ENCODE measurements around the gene GNG7.
A peak's percentile ranks its signal among the peaks of the same experiment; 100 is the strongest.

The GNG7 gene

DNA sequence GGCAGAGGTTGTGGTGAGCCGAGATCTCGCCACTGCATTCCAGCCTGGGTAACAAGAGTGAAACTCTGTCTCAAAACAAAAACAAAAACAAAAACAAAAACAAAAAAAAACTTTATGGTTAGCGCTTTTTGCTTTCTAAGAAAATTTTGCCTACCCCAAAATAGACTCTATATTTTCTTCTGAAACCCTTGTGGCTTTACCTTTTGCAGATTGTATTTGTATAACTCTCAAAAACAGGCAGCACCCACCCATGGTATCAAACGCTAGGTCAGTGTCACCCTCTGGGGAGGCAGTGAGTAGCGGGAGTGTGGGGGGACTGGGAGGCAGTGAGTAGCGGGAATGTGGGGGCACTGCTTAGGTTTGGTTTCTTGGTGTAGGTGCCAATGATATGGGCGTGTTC, 44.9 kb upstream of the GNG7 start:
- DNase-seq = peak; percentile 30
- H3K79me2 ChIP-seq (ENCODE audit: low read length) = no peaks in the 10 kb centered on the region
- no peak overlapping the region for H3K4me3 ChIP-seq (ENCODE audit: low read length)
- no peaks in the 10 kb centered on the region for H3K9me2 ChIP-seq (replicated peaks; ENCODE audit: insufficient read depth, low read length)
- peaks cover 7% of the 10 kb centered on the region for H3K4me1 ChIP-seq (ENCODE audit: low read length)
- no peak overlapping the region for H3K4me2 ChIP-seq (ENCODE audit: low read depth, low read length)
- no peaks in the 10 kb centered on the region for H3F3A ChIP-seq (ENCODE audit: insufficient read depth, low read length)
- no peak overlapping the region for H3K9ac ChIP-seq (ENCODE audit: low read length)
- no peak overlapping the region for H3K27ac ChIP-seq (ENCODE audit: low read length)
- TF ChIP-seq EZH2 (optimal IDR thresholded peaks at IDR 0.05; ENCODE audit: low read depth, low read length) (no peak), EZH2phosphoT487 (IDR thresholded peaks at IDR 0.05; ENCODE audit: low read length) (no peak)
- TF ChIP-seq, protein P1, sequence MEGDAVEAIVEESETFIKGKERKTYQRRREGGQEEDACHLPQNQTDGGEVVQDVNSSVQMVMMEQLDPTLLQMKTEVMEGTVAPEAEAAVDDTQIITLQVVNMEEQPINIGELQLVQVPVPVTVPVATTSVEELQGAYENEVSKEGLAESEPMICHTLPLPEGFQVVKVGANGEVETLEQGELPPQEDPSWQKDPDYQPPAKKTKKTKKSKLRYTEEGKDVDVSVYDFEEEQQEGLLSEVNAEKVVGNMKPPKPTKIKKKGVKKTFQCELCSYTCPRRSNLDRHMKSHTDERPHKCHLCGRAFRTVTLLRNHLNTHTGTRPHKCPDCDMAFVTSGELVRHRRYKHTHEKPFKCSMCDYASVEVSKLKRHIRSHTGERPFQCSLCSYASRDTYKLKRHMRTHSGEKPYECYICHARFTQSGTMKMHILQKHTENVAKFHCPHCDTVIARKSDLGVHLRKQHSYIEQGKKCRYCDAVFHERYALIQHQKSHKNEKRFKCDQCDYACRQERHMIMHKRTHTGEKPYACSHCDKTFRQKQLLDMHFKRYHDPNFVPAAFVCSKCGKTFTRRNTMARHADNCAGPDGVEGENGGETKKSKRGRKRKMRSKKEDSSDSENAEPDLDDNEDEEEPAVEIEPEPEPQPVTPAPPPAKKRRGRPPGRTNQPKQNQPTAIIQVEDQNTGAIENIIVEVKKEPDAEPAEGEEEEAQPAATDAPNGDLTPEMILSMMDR (IDR thresholded peaks at IDR 0.05; ENCODE audit: low read length) = no peak
- no peak overlapping the region for H2AFZ ChIP-seq (ENCODE audit: low read length)
- H4K20me1 ChIP-seq (ENCODE audit: insufficient read depth, low read length) = no peaks in the 10 kb centered on the region
- no peaks in the 10 kb centered on the region for H3K27me3 ChIP-seq (replicated peaks; ENCODE audit: insufficient read depth, low read length)
- no peaks in the 10 kb centered on the region for H3K9me3 ChIP-seq (replicated peaks; ENCODE audit: insufficient read depth, low read length)
- no peaks in the 10 kb centered on the region for H3K36me3 ChIP-seq (replicated peaks; ENCODE audit: insufficient read depth, low read length)

DNA sequence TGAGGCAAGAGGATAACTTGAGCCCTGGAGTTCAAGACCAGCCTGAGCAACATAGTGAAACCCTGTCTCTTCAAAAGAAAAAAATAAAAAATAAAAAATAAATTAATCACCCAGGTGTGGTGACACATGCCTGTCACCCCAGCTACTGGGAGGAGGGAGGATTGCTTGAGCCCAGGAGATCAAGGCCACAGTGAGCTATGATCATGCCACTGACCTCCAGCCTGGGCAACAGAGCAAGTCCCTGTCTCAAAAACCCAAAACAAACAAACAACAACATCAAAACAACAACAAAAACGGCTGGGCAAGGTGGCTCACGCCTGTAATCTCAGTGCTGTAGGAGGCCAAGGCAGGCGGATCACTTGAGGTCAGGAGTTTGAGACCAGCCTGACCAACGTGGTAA, 41.6 kb upstream of the GNG7 start:
- Histone ChIP-seq H2AFZ (ENCODE audit: low read length) (no peak overlapping the region), H3K4me2 (ENCODE audit: low read depth, low read length) (no peak overlapping the region), H3K9ac (ENCODE audit: low read length) (no peak overlapping the region), H3K36me3 (replicated peaks; ENCODE audit: insufficient read depth, low read length) (no peaks in the 10 kb centered on the region), H3K79me2 (ENCODE audit: low read length) (peaks cover 6% of the 10 kb centered on the region), H3K9me2 (replicated peaks; ENCODE audit: insufficient read depth, low read length) (no peaks in the 10 kb centered on the region), H3K4me3 (ENCODE audit: low read length) (no peak overlapping the region), H3K9me3 (replicated peaks; ENCODE audit: insufficient read depth, low read length) (no peaks in the 10 kb centered on the region), H3K4me1 (ENCODE audit: low read length) (peaks cover 7% of the 10 kb centered on the region), H3F3A (ENCODE audit: insufficient read depth, low read length) (no peaks in the 10 kb centered on the region; the same call in 1 of the 2 replicates), H4K20me1 (ENCODE audit: insufficient read depth, low read length) (no peaks in the 10 kb centered on the region), H3K27ac (ENCODE audit: low read length) (no peak overlapping the region), H3K27me3 (replicated peaks; ENCODE audit: insufficient read depth, low read length) (no peaks in the 10 kb centered on the region)
- no peak for TF ChIP-seq EZH2phosphoT487 (IDR thresholded peaks at IDR 0.05; ENCODE audit: low read length)
- TF ChIP-seq EZH2 (optimal IDR thresholded peaks at IDR 0.05; ENCODE audit: low read depth, low read length) = no peak
- TF ChIP-seq, protein P1 (IDR thresholded peaks at IDR 0.05; ENCODE audit: low read length) = no peak
- no peak for DNase-seq

DNA sequence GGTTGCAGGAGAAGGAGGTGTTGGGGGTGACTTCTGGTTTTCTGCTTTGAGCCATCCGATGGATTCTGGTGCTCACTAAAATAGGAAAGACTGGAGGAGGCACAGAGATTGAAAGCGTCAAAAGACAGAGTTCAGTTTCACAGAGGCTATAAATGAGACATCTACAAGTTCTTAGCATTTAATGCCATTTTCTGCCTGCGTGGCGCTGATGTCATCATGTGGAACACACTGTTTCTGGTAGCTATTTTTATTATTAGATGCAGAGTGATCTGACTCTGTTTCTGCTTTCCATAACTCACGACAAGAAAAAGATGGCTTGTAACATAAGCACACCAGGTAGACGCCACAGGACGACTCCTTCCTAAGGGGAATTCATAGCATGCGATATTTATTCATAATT, 40.6 kb upstream of the GNG7 start:
- H3K79me2 ChIP-seq (ENCODE audit: low read length) = peaks cover 13% of the 10 kb centered on the region
- no peak overlapping the region for H3K9ac ChIP-seq (ENCODE audit: low read length)
- H3K4me2 ChIP-seq (ENCODE audit: low read depth, low read length) = no peak overlapping the region; the same call in 1 of the 2 replicates
- no peaks in the 10 kb centered on the region for H3K9me3 ChIP-seq (replicated peaks; ENCODE audit: insufficient read depth, low read length)
- TF ChIP-seq, protein P1 (IDR thresholded peaks at IDR 0.05; ENCODE audit: low read length) = no peak
- TF ChIP-seq EZH2phosphoT487 (IDR thresholded peaks at IDR 0.05; ENCODE audit: low read length) (no peak), EZH2 (optimal IDR thresholded peaks at IDR 0.05; ENCODE audit: low read depth, low read length) (no peak)
- no peaks in the 10 kb centered on the region for H3K27me3 ChIP-seq (replicated peaks; ENCODE audit: insufficient read depth, low read length)
- H2AFZ ChIP-seq (ENCODE audit: low read length) = no peak overlapping the region
- no peak overlapping the region for H3K4me3 ChIP-seq (ENCODE audit: low read length)
- DNase-seq = no peak
- H3K36me3 ChIP-seq (replicated peaks; ENCODE audit: insufficient read depth, low read length) = no peaks in the 10 kb centered on the region
- no peaks in the 10 kb centered on the region; the same call in 1 of the 2 replicates for H3F3A ChIP-seq (ENCODE audit: insufficient read depth, low read length)
- no peak overlapping the region for H3K27ac ChIP-seq (ENCODE audit: low read length)
- H3K4me1 ChIP-seq (ENCODE audit: low read length) = peaks cover 4% of the 10 kb centered on the region; the same call in 1 of the 2 replicates
- H4K20me1 ChIP-seq (ENCODE audit: insufficient read depth, low read length) = no peaks in the 10 kb centered on the region
- H3K9me2 ChIP-seq (replicated peaks; ENCODE audit: insufficient read depth, low read length) = no peaks in the 10 kb centered on the region

Measured in MM.1S (cell line).